Measurements from ENCODE around the gene BIVM.
"Not testable (repeated sequence)": the region's sequence is repeated elsewhere in the genome, so short reads cannot be mapped to it uniquely, and the experiment has no call there.

The BIVM gene

GRCh38 chr13:102798581-102799425 lies at the start of gene BIVM, which contains the start of gene POGLUT2:
BIVM (plus strand) TSS chr13:102799119; CDS start chr13:102807268, 8,149 bp downstream.
POGLUT2 (minus strand) TSS chr13:102798976; CDS start chr13:102798670, 306 bp downstream.
- DNase-seq: peak; percentile 29 to 95 (median 82)

- DNase-seq: no peak
Observed at GRCh38 chr13:102751886-102752285, 47.0 kb upstream of the BIVM start.

- no peak for DNase-seq
Observed at GRCh38 chr13:102757006-102757405, 41.9 kb upstream of the BIVM start.

GRCh38 chr13:102758842-102759241 lies 40.1 kb upstream of the BIVM start:
- no peak for DNase-seq

- DNase-seq: no peak
Observed at GRCh38 chr13:102761071-102761470, 37.8 kb upstream of the BIVM start.

GRCh38 chr13:102763741-102764140 lies 35.2 kb upstream of the BIVM start:
- no peak for DNase-seq

- DNase-seq: no peak
Observed at GRCh38 chr13:102768909-102769308, 30.0 kb upstream of the BIVM start.

- no peak for DNase-seq
Observed at GRCh38 chr13:102769679-102770078, 29.2 kb upstream of the BIVM start.

- no peak for DNase-seq
Observed at GRCh38 chr13:102770435-102770834, 28.5 kb upstream of the BIVM start.

GRCh38 chr13:102771298-102772041 lies 27.4 kb upstream of the BIVM start:
- DNase-seq: no peak

- DNase-seq: no peak
Observed at GRCh38 chr13:102772042-102772425, 26.9 kb upstream of the BIVM start.

GRCh38 chr13:102773441-102774213 lies 25.3 kb upstream of the BIVM start, which contains the start of gene TEX30:
TEX30 (minus strand) TSS chr13:102773786; CDS start chr13:102770026, 3,760 bp downstream.
- DNase-seq: peak; percentile 8 to 86 (median 71)

GRCh38 chr13:102774214-102774568 lies 24.7 kb upstream of the BIVM start:
- DNase-seq: peak in 7 of 51 donors; percentile 8 to 47 (median 30)

GRCh38 chr13:102774591-102775520 lies 24.1 kb upstream of the BIVM start:
- DNase-seq: no peak

- no peak for DNase-seq
Observed at GRCh38 chr13:102776271-102776670, 22.6 kb upstream of the BIVM start.

- no peak for DNase-seq
Observed at GRCh38 chr13:102777736-102778135, 21.2 kb upstream of the BIVM start.

- DNase-seq: no peak
Observed at GRCh38 chr13:102779436-102780159, 19.3 kb upstream of the BIVM start.

- DNase-seq: not testable (repeated sequence)
Observed at GRCh38 chr13:102780656-102781055, 18.3 kb upstream of the BIVM start.

- no peak for DNase-seq
Observed at GRCh38 chr13:102781591-102781990, 17.3 kb upstream of the BIVM start.

- DNase-seq: no peak
Observed at GRCh38 chr13:102784483-102784882, 14.4 kb upstream of the BIVM start.

Data from hypothalamus (tissue), 51 donors.